Effector memory CD4-positive, alpha-beta T cell (primary cell): ENCODE results near the gene MTHFR.
A peak's percentile ranks its signal among the peaks of the same experiment; 100 is the strongest.

ENCODE experiments used
- DNase-seq, 3 donors: peaks; one replicate each; pipeline ENCODE4 v3.0.0-alpha.2; 2020
- H3K27ac ChIP-seq: 2 replicates; pipeline ENCODE4 v1.7.0; 2013; ENCODE audit warnings: mild to moderate bottlenecking, low read length, moderate library complexity; ENCODE audit not compliant: insufficient read depth, poor library complexity, severe bottlenecking
- H3K27me3 ChIP-seq: replicated peaks from 2 replicates; pipeline ENCODE4 v1.7.0; 2013; ENCODE audit warnings: mild to moderate bottlenecking, low read length; ENCODE audit not compliant: insufficient read depth, control insufficient read depth, poor library complexity, severe bottlenecking
- H3K36me3 ChIP-seq: 2 replicates; pipeline ENCODE4 v1.7.0; 2013; ENCODE audit warnings: mild to moderate bottlenecking, low read length, moderate library complexity; ENCODE audit not compliant: control insufficient read depth, insufficient read depth
- H3K4me1 ChIP-seq: 2 replicates; pipeline ENCODE4 v1.7.0; 2013; ENCODE audit warnings: low read length, mild to moderate bottlenecking; ENCODE audit not compliant: control insufficient read depth, insufficient read depth, poor library complexity, severe bottlenecking
- H3K4me3 ChIP-seq: 2 replicates; pipeline ENCODE4 v1.7.0; 2013; ENCODE audit warnings: low read length, low read depth, mild to moderate bottlenecking; ENCODE audit not compliant: insufficient read depth, poor library complexity, severe bottlenecking
- H3K9me3 ChIP-seq: 2 replicates; pipeline ENCODE4 v1.7.0; 2013; ENCODE audit warnings: mild to moderate bottlenecking, low read length, moderate library complexity; ENCODE audit not compliant: control insufficient read depth
- total RNA-seq, 3 donors: gene quantifications; one replicate each; lab custom pipeline; 2026; lab: John Stamatoyannopoulos, UW

MTHFR gene
- 46.7 to 83.6 (median 80.1) reads per million in 3 donors for total RNA-seq

DNA sequence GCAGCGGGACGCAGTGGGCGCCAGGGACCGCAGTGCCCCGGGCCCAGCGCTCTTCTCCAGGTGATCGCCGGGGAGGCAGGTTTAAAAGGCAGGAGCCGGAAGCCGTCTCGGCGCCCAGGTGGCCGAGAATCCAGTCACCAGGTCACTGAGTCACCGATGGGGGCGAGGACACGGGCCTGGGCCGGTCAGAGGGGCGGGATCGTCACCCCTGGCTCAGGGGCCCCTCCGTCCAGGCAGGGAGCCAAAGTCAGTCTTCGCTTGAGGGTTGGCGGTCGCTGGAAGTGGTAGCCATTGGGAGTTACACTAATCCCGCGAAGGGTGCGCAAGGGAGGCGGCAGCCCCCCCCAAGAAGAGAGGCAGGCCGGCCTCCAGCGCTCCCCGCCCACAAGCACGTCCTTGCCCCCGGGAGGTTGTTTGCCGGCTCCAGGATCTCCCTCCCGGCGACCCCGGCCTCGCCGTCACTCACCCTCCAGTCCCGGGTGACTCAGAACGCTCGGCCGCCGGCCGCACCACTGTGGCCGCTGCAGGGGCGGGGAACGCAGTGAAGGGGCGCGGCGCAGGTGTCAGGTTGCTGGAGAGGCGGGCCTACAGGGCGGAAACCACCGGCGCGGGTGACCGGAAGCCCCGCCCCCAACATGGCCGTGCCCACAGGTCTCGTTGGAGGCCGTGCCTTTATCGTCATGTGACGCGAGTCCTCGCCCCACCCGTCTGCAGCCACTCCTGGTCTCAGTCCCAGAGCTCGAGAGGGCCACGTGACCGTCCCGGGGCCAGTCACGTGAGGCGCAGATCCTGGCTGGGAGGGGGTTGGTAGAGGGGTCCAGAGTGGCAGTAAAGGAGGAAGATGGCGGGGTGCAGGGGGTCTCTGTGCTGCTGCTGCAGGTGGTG, at the start of gene MTHFR, which contains the start of gene CLCN6:
Gene MTHFR, minus strand, starts transcription at position 543 of the 885 bp plus-strand sequence. CDS start 2,848 bp downstream, outside the sequence.
Gene CLCN6, plus strand, starts transcription at position 770 of the 885 bp plus-strand sequence. Its CDS starts 72 bp downstream, at position 842.
- H3K4me3 ChIP-seq: peak within 1 kb of the TSS; percentile 80
- peaks cover 32% of the 10 kb centered on the region for H3K4me1 ChIP-seq
- no peaks in the 10 kb centered on the region for H3K9me3 ChIP-seq
- H3K27me3 ChIP-seq: no peaks in the 10 kb centered on the region
- peak within 1 kb of the TSS; percentile 85 for H3K27ac ChIP-seq
- peak; percentile 97 to 98 (median 98) for DNase-seq
- H3K36me3 ChIP-seq: peaks cover 9% of the 10 kb centered on the region

DNA sequence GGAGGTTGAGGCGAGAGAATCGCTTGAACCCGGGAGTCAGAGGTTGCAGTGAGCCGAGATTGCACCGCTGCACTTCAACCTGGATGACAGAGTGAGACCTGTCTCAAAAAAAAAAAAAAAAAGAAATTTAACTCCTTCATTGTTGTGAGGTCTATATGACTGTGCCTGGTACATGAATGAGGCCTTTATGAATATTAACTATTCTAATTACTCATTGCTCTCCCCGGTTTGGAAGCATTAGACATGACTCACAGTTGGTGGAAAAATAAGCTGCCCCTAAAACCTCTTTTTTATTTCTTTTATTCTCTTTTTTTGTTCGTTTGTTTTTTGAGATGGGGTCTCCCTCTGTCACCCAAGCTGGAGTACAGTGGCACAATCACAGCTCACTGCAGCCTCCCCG, 49.7 kb upstream of the MTHFR start:
- H3K9me3 ChIP-seq: no peaks in the 10 kb centered on the region
- H3K27me3 ChIP-seq: peaks cover 32% of the 10 kb centered on the region
- DNase-seq: no peak
- H3K36me3 ChIP-seq: no peaks in the 10 kb centered on the region
- H3K4me3 ChIP-seq: no peak overlapping the region
- H3K4me1 ChIP-seq: no peaks in the 10 kb centered on the region
- H3K27ac ChIP-seq: no peak overlapping the region

DNA sequence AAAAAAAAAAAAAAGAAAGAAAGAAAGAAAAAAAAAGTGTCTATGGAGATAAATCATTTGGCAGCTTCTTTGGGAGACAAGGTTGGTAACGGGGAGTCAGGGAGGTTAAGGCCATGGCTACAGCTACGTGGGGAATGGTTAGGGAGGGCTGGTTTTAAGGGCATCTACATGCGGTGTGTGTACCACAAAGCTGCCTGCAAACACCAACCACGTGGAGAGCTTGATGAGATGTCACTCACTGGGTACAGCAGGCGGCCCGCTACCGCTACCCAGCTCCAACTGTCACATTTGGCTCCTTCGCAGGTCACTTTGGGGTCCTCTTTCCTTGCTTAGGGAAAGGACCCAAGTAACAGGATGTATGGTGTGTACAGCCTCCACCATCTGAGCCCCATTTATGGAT, 48.8 kb upstream of the MTHFR start:
- Histone ChIP-seq H3K36me3 (no peaks in the 10 kb centered on the region), H3K4me1 (no peaks in the 10 kb centered on the region), H3K4me3 (no peak overlapping the region), H3K27ac (no peak overlapping the region), H3K27me3 (peaks cover 24% of the 10 kb centered on the region), H3K9me3 (no peaks in the 10 kb centered on the region)
- no peak for DNase-seq

DNA sequence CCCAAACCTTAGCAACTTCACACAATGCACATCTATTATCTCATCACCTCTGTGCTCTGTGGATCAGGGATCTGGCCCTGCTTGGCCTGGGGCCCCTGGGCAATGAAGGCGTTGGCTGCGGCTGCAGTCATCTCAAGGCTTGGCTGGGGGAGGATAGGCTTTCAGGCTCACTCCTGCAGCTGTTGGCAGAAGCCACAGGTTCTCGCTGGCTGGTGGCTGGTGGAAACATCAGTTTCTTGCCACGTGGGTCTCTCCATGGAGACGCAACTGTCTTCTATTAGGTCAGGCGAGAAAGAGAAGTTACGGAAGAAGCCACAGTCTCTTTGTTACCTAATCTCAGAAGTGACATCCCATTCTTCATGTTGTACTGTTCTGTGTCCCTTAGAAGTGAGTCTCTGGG, 45.4 kb upstream of the MTHFR start:
- Histone ChIP-seq H3K27ac (no peak overlapping the region), H3K36me3 (no peaks in the 10 kb centered on the region), H3K4me3 (no peak overlapping the region), H3K4me1 (no peaks in the 10 kb centered on the region), H3K9me3 (no peaks in the 10 kb centered on the region), H3K27me3 (peaks cover 5% of the 10 kb centered on the region)
- no peak for DNase-seq

DNA sequence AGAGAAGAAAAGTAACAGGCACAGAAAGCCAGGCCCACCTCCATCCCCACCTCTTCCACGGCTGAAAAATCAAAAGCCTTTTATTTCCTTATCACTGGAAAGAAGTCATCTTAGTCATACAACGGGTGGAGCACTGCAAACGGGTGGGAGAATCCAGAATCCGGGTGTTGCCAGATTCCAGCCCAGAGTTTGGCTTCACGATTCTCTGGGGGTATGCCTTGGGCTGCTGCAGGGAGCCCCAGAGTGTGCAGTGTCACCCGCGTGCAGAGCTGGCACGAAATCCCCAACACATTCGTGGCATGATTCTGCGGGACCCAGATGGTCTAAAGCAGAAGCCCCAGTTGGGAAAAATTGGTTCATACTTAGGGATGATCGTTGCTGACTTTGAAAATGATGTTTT, 44.4 kb upstream of the MTHFR start:
- Histone ChIP-seq H3K9me3 (no peaks in the 10 kb centered on the region), H3K36me3 (no peaks in the 10 kb centered on the region), H3K27ac (no peak overlapping the region), H3K4me1 (no peaks in the 10 kb centered on the region), H3K4me3 (no peak overlapping the region), H3K27me3 (peaks cover 5% of the 10 kb centered on the region)
- DNase-seq: no peak

DNA sequence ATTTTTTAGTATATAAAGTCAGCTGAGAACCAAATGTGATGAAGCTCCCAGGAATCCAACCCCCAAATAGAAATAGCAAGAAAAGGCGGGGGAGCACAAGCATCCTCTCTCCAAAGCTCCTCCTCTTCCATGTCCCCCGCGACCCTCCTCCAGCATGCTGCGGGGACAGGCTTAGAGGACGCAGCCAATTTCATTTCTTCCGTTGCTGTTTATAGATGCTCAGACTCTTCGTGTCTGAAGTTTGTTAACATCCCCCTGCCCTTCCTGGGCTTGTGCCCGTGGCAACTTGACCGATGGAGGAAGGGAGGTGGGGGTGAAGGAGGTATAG, 42.6 kb upstream of the MTHFR start:
- Histone ChIP-seq H3K36me3 (no peaks in the 10 kb centered on the region), H3K4me1 (no peaks in the 10 kb centered on the region), H3K9me3 (no peaks in the 10 kb centered on the region), H3K4me3 (no peak overlapping the region), H3K27me3 (peaks cover 5% of the 10 kb centered on the region), H3K27ac (no peak overlapping the region)
- DNase-seq: no peak

DNA sequence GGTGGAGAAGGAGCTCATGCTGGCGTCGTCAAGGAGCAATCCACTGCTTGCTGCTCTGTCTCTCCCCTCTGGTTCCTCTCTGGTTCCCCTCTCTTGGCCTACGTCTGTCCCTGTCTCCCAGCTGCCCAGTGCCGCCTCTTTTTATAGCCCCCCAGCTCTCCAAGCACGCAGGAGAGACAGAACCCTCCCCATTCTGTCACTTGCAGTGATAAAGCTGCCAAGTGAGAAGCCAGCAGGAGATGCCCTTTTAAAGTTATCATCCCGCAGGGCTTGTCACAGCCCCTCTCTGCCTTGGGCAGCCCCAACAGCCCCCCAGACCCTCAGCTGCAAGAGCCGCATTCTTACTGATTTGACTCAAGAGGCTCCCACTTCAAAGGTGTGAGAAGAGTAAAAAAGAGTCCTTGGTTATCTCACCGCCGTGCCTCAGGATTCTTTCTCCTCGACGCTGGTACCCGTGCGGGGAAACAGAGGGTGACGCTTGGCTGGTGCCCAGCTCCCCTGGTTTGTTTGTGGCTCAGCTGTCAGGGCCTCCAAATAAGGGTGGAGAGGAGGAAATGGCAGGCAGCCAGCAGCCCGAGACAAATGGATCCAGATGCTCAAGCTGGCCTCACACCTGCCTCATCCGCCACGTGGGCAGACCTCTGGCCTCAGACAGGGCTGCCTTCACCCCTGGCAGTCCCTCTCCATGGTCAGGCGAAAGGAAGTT, 42.1 kb upstream of the MTHFR start, which contains the start of gene NPPA:
Gene NPPA, minus strand, starts transcription at position 117 of the 706 bp plus-strand sequence. Its CDS starts 99 bp downstream, at position 18.
- DNase-seq: no peak
- H3K27ac ChIP-seq: no peak within 1 kb of the TSS
- no peaks in the 10 kb centered on the region for H3K4me1 ChIP-seq
- peaks cover 5% of the 10 kb centered on the region for H3K27me3 ChIP-seq
- no peak within 1 kb of the TSS for H3K4me3 ChIP-seq
- no peaks in the 10 kb centered on the region for H3K36me3 ChIP-seq
- no peaks in the 10 kb centered on the region for H3K9me3 ChIP-seq

DNA sequence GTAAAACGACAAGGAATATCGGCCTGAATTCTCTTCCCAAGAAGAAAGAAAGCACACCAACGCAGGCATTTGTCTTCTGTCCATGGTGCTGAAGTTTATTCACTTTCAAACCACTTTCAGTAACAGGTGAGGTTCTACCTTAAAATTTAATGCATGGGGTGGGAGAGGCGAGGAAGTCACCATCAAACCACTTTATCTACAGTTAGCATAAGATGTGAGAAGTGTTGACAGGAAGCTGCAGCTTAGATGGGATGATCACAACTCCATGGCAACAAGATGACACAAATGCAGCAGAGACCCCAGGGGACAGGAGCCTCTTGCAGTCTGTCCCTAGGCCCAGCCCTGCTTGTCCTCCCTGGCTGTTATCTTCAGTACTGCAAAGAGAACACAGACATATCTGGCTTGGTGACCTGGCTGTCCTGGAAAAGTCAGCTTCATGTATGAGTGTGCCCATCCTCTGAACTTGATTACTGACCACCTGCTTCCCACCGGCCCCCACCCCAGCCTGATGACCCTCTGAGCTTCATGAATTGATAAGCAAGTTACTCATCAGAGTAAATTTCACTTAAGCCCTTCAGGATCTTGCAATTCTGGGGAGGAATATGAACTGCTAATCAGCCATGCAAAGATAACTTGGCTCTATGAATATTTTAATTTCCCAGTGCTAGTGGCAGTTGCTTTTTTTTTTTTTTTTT, 40.0 kb upstream of the MTHFR start:
- no peaks in the 10 kb centered on the region for H3K27me3 ChIP-seq
- no peak for DNase-seq
- no peaks in the 10 kb centered on the region for H3K4me1 ChIP-seq
- H3K9me3 ChIP-seq: no peaks in the 10 kb centered on the region
- H3K4me3 ChIP-seq: no peak overlapping the region
- H3K36me3 ChIP-seq: peaks cover 9% of the 10 kb centered on the region
- H3K27ac ChIP-seq: no peak overlapping the region

DNA sequence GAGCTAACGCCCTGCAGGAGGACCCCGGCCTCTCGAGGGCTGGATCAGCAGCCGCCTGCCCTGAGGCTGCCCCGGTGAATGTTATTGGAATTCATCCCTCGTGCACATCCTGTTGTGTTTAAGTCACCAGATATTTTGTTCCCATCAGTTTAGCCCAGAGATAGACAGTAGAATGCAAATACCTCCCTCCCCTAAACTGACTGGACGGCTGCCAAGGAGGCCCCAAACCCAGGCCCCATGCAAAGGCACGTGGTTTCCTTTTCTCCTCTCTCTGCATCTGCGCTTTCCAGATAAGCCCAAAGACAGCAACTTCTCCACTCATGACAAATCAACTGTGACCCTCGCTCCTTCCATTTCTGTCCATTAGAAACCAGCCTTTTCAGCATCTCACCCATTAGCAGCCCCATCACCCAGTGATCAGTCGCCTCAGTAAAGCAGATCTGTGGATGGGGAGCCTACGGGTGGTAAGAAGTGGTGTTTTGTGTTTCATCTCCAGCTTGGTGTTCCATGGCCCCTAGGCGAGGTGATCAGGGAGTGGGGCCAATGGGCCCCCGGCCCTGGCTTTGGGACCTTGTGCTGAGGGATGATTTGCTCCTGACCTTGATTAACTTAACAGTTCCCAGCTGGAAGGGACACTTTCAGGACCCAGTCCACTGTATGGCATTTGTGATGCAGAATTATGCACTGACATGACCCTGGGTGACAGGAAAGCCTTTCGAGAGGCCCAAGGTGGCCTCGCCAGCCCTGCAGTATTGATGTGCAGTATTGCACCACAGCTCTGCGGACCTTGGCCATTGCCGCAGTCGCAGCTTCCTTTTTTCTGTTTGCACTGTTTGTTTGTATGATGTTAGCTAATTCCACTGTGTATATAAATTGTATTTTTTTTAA, 36.6 kb upstream of the MTHFR start:
- no peak for DNase-seq
- H3K4me3 ChIP-seq: no peak overlapping the region
- H3K36me3 ChIP-seq: peaks cover 31% of the 10 kb centered on the region
- no peak overlapping the region for H3K27ac ChIP-seq
- no peaks in the 10 kb centered on the region for H3K9me3 ChIP-seq
- no peaks in the 10 kb centered on the region for H3K27me3 ChIP-seq
- H3K4me1 ChIP-seq: no peaks in the 10 kb centered on the region
